Activated CD8-positive, alpha-beta memory T cell treated with anti-CD3 and anti-CD28 coated beads, Interleukin-2, amount 50 U/mL, for 4 hours (primary cell): ENCODE measurements around the gene TTLL1.

ENCODE experiments used
- DNase-seq: peaks from one replicate; pipeline ENCODE4 v3.0.0-alpha.2; 2020

TTLL1 gene

GRCh38 chr22:43088984-43089717 lies at the start of gene TTLL1:
TTLL1 (minus strand) TSS chr22:43089391; CDS start chr22:43075586, 13,805 bp downstream.
- peak; percentile 85 for DNase-seq

GRCh38 chr22:43136801-43137200 lies 47.6 kb upstream of the TTLL1 start:
- DNase-seq: no peak

DNA sequence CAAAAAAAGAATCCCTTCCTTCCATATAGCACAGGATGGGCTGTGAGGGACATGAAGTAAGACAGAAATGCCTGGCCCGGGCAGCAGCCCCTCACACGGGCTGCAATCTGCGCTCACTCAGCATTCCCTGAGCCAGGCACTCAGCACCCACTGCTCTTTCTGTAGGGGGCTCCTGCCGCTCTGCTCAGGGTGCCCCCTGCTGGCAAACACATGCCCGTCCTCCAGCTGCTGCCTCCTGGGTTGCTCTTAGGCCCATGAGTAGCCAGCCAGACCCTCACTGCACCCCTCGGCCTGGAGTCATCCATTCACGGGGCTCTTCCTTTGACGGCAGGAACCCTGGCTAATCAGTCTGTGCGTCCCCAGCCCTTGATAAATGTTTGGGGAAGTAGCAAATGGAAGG lies 47.1 kb upstream of the TTLL1 start:
- peak; percentile 53 for DNase-seq

- no peak for DNase-seq
Measured at GRCh38 chr22:43135565-43135964, 46.4 kb upstream of the TTLL1 start.

DNA sequence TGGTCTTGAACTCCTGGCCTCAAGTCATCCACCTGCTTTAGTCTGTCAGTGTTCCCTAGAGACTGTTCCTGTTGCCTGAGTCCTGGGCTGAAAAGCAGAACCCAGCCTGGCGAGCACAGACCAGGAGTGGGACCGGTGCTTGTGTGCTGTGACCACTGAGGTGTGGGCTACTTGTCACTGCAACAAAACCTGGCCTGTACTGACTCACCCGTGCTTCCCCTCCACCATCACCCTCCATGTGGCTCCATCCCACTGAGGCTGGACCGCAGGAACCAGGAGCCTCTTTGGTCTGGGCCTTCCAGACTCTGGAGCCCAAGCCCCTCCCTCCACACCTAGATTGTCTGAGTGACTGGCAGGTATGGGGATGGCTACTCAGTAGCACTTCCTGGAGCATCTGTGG lies 45.4 kb upstream of the TTLL1 start:
- no peak for DNase-seq

DNA sequence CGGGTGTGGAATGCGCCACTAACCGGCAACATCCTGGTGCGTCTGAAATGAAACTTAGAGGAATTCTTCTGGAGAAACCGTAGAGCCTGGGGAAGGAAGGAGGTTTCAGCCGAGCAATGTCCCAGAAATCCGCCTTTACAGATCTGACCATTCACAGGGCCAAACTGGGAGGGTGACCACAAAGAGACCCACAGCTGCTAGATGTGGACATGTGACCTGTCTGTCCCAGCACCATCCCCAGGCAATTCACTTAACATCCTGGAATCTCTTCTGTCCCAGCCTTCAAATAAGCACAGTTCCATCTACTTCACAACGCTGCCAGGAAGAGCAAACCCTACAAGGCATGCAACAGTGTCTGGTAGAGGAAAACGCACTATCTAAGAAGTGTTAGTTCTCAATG lies 44.2 kb upstream of the TTLL1 start:
- no peak for DNase-seq

- no peak for DNase-seq
Measured at GRCh38 chr22:43131773-43132501, 42.7 kb upstream of the TTLL1 start.

DNA sequence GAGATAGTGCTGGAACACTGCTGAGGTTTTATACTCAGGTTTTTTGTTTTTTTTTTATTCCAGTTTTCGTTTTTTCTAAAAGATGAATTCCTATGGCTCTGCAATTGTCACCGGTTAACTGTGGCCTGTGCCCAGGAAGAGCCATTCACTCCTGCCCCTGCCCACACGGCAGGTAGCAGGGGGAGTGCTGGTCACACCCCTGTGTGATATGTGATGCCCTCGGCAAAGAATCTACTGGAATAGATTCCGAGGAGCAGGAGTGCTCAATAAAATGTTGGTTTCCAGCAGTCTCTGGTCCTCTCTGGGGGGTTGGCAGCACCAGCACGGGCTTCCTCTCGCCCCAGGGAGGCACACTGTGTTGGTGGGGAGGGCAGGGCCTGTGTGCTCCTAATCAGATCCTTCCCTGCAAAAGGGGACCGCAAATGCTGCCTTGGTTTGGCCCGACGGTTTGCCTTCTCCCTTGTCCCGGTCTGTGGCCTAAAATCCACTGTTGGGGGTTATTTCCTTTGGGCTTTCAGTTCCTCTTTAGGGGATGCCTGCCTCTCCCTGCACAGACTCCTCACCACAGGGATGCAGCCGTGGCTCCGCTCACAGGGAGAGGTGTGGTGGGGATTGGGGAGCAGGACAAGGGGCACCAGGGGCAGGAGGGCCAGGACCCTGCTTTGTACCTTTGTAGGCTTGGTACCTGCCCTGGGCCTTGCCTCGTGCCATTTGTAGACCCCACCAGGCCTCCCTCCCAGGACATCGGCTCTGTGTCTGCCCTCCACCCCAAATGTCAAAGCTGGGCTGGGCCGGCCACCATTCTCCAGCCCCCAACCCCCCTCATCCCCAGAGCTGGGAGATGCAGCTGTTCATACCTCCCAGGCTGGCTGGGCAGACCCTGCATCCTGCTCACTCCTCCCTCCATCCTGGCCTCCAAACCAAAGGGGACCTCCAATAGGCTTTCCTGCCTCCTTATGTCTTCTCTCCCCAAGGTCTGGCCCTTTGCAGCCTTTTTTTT lies 40.5 kb upstream of the TTLL1 start:
- DNase-seq: no peak

DNA sequence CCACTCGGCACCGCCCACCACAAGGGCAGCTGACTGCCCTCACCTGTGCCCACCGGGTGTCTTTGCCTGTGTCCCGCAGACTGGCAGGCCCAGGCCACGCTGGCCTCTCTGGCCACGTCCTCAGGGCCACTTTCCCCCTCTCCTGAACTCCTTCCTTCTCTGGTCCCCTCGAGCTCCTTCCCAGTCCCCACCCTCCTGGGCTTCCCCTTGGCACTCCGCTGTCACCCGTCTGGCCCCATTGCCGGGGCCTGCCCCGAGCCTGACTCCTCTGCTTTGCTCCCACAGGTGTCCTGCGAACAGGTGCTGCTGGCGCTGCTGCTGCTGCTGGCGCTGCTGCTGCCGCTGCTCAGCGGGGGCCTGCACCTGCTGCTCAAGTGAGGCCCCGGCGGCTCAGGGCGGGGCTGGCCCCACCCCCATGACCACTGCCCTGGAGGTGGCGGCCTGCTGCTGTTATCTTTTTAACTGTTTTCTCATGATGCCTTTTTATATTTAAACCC lies 39.8 kb upstream of the TTLL1 start:
- no peak for DNase-seq

DNA sequence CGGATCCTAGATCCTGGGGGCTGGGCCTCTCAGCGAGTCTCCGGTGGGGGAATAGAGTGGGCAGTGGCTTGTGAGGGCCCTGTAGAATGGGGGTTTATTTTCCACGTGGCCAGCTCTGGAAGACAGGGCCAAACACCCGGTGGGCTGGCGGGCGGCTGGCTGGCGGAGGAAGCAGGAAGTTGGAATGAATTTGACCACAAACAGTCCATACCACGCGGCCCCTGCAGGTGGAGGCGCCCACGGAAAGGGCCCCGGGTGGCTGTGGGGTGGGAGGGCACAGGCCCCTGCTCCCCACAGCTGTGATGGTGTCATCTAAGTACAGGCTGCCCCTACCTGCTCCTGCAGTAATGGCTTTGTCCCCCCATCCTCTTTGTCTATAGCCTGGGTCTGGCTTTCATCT lies 38.9 kb upstream of the TTLL1 start:
- DNase-seq: no peak

DNA sequence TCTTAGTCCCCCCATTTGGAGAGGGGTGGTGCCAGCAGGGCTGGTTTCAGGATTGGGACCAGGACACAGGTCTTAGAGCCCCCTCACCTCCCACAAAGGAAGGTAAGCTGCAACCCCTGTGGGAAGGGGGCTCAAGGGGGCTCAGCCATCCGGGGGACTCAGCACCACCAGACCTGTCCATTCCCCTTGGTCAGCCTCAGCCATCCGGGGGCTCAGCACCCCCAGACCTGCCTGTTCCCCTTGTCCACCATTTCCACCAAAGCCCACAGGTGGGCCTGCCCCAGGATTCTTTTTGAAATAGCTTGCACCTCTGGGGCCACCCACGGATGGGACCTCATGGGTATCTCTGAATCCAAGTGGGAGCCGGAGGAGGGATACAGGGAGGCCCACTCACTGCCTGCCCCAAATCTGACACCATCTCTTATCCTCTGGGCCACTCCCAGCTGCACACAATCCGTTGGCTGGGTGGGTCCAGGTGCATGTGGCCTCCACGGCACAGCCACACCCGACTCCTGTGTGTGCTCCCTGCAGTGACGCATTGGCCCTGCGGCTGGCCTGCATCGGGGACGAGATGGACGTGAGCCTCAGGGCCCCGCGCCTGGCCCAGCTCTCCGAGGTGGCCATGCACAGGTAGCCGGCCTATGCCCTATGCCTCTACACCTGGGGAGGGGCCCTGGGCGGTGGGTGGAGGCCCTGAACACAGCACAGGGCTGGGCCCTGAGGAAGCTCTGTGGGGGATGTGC lies 38.1 kb upstream of the TTLL1 start:
- no peak for DNase-seq

DNA sequence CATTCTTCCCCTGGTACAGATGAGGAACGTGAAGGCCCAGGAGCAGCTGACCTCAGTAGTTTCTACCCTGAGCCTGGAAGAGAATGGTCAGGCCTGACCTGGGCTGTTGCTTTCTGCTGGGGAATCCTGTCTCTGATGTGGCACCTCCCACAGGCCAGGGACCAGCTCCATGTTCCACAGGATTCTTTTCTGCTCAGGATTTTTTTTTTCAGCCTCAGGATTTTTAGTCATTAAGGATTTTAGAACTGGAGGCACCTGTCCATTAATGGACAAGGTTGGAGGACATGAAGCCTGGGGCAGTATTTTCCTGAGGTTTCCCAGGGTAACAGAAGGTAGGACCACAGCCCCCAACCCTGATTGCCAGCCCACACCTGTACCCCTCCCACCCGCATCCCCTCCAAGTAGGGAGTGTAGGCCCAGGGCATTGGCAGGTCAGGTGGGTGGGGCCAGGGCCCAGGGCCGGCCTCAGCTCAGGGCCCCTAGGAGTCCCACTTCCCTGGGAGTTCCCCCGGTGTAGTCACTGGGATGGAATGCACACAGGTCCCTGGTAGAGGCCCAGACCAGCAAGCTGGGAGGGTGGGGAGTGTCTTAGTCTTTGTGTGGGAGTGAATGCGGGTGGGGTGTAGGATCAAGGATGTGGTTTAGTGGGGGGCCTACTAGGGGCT lies 37.4 kb upstream of the TTLL1 start:
- DNase-seq: no peak

DNA sequence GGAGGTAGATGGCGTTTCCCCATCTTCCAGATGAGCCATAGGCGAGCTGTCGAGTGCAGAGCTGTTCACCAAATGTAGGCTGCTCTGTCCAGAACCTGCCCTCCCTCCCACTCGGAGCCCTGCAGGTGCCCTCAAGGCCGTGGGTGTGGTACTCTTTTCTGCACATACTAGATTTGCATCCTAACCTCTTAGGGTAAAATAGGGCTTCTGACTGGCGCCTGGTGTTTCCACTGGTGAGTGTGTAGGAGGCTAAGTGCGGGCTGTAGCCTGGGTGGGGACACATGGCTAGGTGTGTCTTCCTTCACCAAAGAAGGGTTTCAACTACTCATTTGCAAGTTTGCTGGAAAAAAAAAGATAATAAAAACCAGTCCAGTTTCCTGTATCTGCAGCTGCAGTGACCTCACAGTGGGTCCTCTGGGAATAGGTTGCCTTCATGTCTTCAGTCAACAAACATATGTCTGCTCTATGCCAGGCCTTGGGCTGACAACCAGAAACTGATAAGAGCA lies 29.8 kb upstream of the TTLL1 start:
- no peak for DNase-seq

DNA sequence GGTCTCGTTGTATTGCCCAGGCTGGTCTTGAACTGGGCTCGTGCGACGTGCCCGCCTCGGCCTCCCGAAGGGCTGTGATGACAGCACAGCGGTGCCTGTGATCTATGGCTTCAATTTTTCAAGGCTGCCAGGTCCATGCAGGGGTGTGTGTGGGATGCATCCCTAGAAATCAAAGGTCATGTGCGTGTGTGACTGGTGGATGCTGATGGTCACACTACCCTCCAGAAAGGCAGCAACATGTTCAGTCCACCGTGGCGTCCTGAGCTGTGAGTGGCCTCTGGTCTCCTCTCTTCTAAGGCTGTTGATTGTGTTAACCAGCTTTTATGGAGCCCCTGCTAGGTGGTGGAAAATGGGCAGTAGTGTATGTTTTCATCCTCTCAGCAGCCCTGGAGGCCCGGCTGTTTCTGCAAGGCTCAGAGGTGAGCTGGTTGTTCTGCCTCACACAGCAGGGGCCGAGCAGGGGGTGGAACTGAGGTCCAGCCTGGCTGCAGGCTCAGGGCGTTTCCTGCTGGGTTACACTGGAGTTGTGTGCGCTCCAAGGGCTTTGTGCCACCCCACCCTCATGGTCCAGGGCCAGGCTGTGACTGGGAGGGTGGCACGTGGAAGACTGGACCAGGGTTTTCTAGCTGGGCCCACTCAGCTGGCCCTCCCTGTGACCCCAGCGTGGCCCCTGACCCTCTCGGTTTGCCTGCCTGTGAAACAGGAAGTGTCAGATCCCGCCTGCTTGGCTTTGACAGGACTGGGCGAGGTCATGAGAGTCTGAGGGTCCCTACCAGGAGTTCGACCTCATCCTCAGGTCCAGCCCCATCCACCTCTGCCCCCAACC lies 29.0 kb upstream of the TTLL1 start:
- no peak for DNase-seq

GRCh38 chr22:43116932-43117331 lies 27.7 kb upstream of the TTLL1 start:
- no peak for DNase-seq

DNA sequence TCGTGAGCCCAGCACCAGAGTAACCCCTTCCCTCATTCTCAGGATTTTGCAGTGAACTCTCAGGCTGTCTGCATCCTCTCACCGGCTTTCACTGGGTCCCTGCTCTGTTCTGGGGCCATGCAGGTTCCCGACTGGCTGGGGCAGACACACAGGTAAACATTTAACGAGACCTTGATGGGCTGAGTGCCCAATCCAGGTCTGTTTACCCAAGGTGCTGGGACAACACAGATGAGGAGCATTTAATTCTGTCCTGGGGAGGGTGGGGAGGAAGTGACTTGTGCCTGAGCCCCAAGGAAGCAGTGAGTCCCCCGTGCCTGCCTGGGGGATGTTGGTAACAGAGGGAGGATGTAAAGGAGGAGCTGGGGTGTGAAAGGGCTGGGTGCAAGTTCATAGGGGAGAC lies 25.8 kb upstream of the TTLL1 start:
- DNase-seq: no peak

DNA sequence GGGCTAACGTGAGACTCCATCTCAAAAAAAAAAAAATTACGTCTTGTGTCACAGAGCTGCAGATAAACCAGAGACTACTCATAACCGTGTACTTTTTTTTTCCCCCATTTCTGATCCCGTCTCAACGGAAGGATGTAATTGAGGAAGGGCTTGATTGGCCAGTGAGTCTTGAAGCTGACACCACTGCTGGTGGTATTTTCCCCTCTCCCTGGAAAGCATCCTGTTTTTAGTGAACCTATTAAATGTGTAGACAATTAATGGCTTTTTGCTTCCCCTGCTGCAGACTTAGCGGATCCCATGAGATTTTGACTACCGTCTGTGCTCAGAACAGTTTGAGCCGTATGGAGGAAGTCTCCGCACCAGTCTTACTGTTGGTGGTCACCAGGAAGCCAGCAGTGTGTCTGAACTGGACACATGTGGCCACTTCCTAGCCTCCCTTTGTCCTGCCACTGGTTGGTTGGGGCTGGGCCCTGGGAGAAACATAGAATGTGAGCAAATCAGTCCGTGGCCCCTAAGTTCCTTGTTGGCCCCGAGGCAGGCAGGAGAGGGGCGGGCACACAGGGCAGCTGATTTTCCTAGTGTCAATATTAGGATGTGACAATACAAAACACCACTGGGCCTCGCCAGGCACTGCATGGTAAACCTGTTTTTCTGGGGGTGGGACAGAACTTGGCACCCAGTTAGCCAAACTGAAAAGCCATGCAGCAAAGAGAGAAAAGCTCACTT lies 24.5 kb upstream of the TTLL1 start:
- DNase-seq: no peak

GRCh38 chr22:43110927-43111623 lies 21.9 kb upstream of the TTLL1 start:
- DNase-seq: peak; percentile 62

DNA sequence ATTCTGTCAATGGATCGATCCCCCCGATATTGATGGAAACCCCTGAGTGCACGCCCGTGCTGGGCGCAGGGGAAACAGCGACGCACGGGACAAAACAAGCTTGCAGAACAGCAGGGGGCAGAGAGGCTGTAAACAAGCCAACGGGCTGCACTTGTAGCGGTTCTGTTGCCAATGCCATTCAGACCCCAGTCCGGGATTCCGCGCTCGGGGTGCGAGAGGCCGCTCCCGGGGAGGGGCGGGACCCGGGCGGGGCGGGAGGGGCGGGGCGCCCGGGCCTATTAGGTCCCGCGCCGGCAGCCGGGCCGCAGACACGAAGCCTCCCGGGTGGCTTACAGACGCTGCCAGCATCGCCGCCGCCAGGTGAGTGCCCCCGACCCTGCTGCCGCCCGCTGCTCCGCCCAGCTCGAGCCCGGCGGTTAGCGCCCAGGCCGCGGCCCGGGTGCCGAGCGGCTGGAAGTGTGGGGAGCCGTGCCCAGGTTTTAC lies 21.3 kb upstream of the TTLL1 start, which contains the start of gene BIK:
Gene BIK (plus strand): TSS at position 307 of the 483 bp plus-strand sequence. CDS start 13,273 bp downstream, outside the sequence.
- DNase-seq: peak; percentile 49
